HepG2 (cell line): ENCODE measurements around the gene ERFL. TPM values are rescaled to one million over a fixed set of nuclear protein-coding genes. Genes with fewer than 3 reads are reported as not detected.
A peak's percentile ranks its signal among the peaks of the same experiment; 100 is the strongest.

ENCODE experiments used
- ARID2 ChIP-seq: sonication (generic); formaldehyde crosslinking; IDR thresholded peaks from 2 replicates; pipeline ENCODE4 v1.8.1; 2022; ENCODE audit warnings: mild to moderate bottlenecking, missing genetic modification reagents, borderline replicate concordance
- ATF4 ChIP-seq, 2 experiments: fragments of 450-650 bp in 1 of 2; sonication (generic) in 1 of 2; formaldehyde crosslinking; IDR thresholded peaks; 2 replicates each; pipeline versions ENCODE4 v1.5.0 to v1.8.0; 2020 to 2022; ENCODE audit warnings: mild to moderate bottlenecking in 1 of 2, missing genetic modification reagents in 1 of 2
- CERS6 ChIP-seq: sonication (generic); formaldehyde crosslinking; IDR thresholded peaks from 2 replicates; pipeline ENCODE4 v1.5.0; 2020; ENCODE audit warnings: missing genetic modification reagents
- FOXK2 ChIP-seq: fragments of 450-650 bp; IDR thresholded peaks from 2 replicates; pipeline ENCODE4 v1.6.1; 2016
- GATAD1 ChIP-seq: IDR thresholded peaks from 2 replicates; pipeline ENCODE4 v1.6.1; 2016; ENCODE audit warnings: missing genetic modification reagents, missing compliant biosample characterization
- GRHL1 ChIP-seq: sonication (generic); formaldehyde crosslinking; conservative IDR thresholded peaks from 2 replicates; pipeline ENCODE4 v1.8.0; 2022; ENCODE audit warnings: missing genetic modification reagents
- HMGXB4 ChIP-seq, 2 experiments: sonication (generic) in 1 of 2; formaldehyde crosslinking in 1 of 2; IDR thresholded peaks; 2 replicates each; pipeline versions ENCODE4 v1.4.0 to v1.6.1; 2018 to 2020; ENCODE audit warnings: missing genetic modification reagents in 2 of 2, borderline replicate concordance in 1 of 2, low read depth in 1 of 2, mild to moderate bottlenecking in 1 of 2, missing biosample characterization in 1 of 2
- IKZF5 ChIP-seq: IDR thresholded peaks from 2 replicates; pipeline ENCODE4 v1.6.1; 2018; ENCODE audit warnings: missing genetic modification reagents, mild to moderate bottlenecking, missing compliant biosample characterization
- MYNN ChIP-seq: sonication (generic); formaldehyde crosslinking; IDR thresholded peaks from 2 replicates; pipeline ENCODE4 v1.4.0; 2020; ENCODE audit warnings: mild to moderate bottlenecking, low read depth, missing genetic modification reagents
- NFE2L2 ChIP-seq: fragments of 150-350 bp; IDR thresholded peaks from 2 replicates; pipeline ENCODE4 v1.6.1; 2014; ENCODE audit warnings: low read length
- PLRG1 ChIP-seq: fragments of 450-650 bp; conservative IDR thresholded peaks from 2 replicates; pipeline ENCODE4 v1.6.1; 2016
- REXO4 ChIP-seq: sonication (generic); formaldehyde crosslinking; IDR thresholded peaks from 2 replicates; pipeline ENCODE4 v1.8.0; 2022; ENCODE audit warnings: missing genetic modification reagents, mild to moderate bottlenecking, borderline replicate concordance
- ZBTB46 ChIP-seq: sonication (generic); formaldehyde crosslinking; IDR thresholded peaks from 2 replicates; pipeline ENCODE4 v1.4.0; 2020; ENCODE audit warnings: mild to moderate bottlenecking, missing genetic modification reagents, borderline replicate concordance
- ZNF234 ChIP-seq: sonication (generic); formaldehyde crosslinking; conservative IDR thresholded peaks from 2 replicates; pipeline ENCODE4 v1.5.1; 2020; ENCODE audit warnings: mild to moderate bottlenecking, missing genetic modification reagents
- ZNF501 ChIP-seq: sonication (generic); formaldehyde crosslinking; IDR thresholded peaks from 2 replicates; pipeline ENCODE4 v1.5.1; 2020; ENCODE audit warnings: mild to moderate bottlenecking, moderate library complexity, missing genetic modification reagents
- polyA plus RNA-seq, 8 experiments: library from polyadenylated mRNA; depleted of rRNA in 3 of 8; stranded (reverse) in 7 of 8; unstranded in 1 of 8; fragments of >200 nt; fragmentation: Illumina TruSeq in 4 of 8; extraction: Trizol in 4 of 8; gene quantifications; 2 replicates each; pipeline versions ENCODE4 v1.2.1 to v1.2.3, GENCODE V29; 2011 to 2016; ENCODE audit warnings: low read depth in 4 of 8, missing spikeins in 1 of 8, mixed read lengths in 1 of 8; ENCODE audit not compliant: insufficient read depth in 1 of 8
- total RNA-seq, 5 experiments: library from RNA; depleted of rRNA; stranded (reverse); fragments of >200 nt; fragmentation: Illumina TruSeq; extraction: Trizol; gene quantifications; 2 replicates each; pipeline ENCODE4 v1.2.3, GENCODE V29; 2016; ENCODE audit warnings: low read depth in 1 of 5

ERFL gene
- total and polyA plus RNA-seq, 2 of the 13 experiments (the other 11 are each of a cell fraction or from before 2014, with no cell fraction given): not detected

- TF ChIP-seq IKZF5: peak; percentile 64; the same call in 1 of the 2 replicates
- no peak for TF ChIP-seq ARID2 (CRISPR knock-in tag)
- no peak for TF ChIP-seq MYNN
- TF ChIP-seq CERS6 (CRISPR knock-in tag): no peak
- TF ChIP-seq ZNF234 (CRISPR knock-in tag): no peak
- TF ChIP-seq REXO4 (CRISPR knock-in tag): no peak
- no peak for TF ChIP-seq ZBTB46
- TF ChIP-seq GATAD1 (CRISPR knock-in tag): no peak
- TF ChIP-seq PLRG1: no peak
- no peak for TF ChIP-seq GRHL1
- TF ChIP-seq ZNF501: no peak
- 0 out of 4 replicates have a peak, but pooled peaks of 1 of the 2 experiments have one; percentile 55 for TF ChIP-seq ATF4 (CRISPR knock-in tag; IDR thresholded peaks at IDR 0.05)
- no peak for TF ChIP-seq NFE2L2
- no peak for TF ChIP-seq HMGXB4 (CRISPR knock-in tag; IDR thresholded peaks at IDR 0.05; ENCODE audit: borderline replicate concordance in 1 of 2, low read depth in 1 of 2)
- TF ChIP-seq FOXK2: peak; percentile 56; the same call in 1 of the 2 replicates
Measured at GRCh38 chr19:41904118-41904870, 24.0 kb downstream of the ERFL start (continued).
